HepG2 (cell line): Measurements from ENCODE around the gene TSPAN31. TPM values are rescaled to one million over a fixed set of nuclear protein-coding genes. Genes with fewer than 3 reads are reported as not detected.

ENCODE experiments used
- ISL2 ChIP-seq: sonication (generic); formaldehyde crosslinking; IDR thresholded peaks from 2 replicates; pipeline ENCODE4 v1.5.0; 2020; ENCODE audit warnings: missing genetic modification reagents
- MBNL3 ChIP-seq: fragments of 250-450 bp; sonication (Bioruptor Pico); conservative IDR thresholded peaks from 2 replicates; pipeline ENCODE4 v1.8.0; 2022; ENCODE audit warnings: mild to moderate bottlenecking, inconsistent platforms
- TFAP4 ChIP-seq: sonication (generic); IDR thresholded peaks from 2 replicates; pipeline ENCODE4 v1.6.1; 2016; ENCODE audit warnings: low read depth, borderline replicate concordance
- ZBED4 ChIP-seq: sonication (generic); formaldehyde crosslinking; IDR thresholded peaks from 2 replicates; pipeline ENCODE4 v1.4.0; 2020; ENCODE audit warnings: missing genetic modification reagents, borderline replicate concordance
- ZSCAN20 ChIP-seq: sonication (generic); formaldehyde crosslinking; IDR thresholded peaks from 2 replicates; pipeline ENCODE4 v1.4.0; 2020; ENCODE audit warnings: missing genetic modification reagents, mild to moderate bottlenecking, borderline replicate concordance
- polyA plus RNA-seq, 8 experiments: library from polyadenylated mRNA; depleted of rRNA in 3 of 8; stranded (reverse) in 7 of 8; unstranded in 1 of 8; fragments of >200 nt; fragmentation: Illumina TruSeq in 4 of 8; extraction: Trizol in 4 of 8; gene quantifications; 2 replicates each; pipeline versions ENCODE4 v1.2.1 to v1.2.3, GENCODE V29; 2011 to 2016; ENCODE audit warnings: low read depth in 4 of 8, missing spikeins in 1 of 8, mixed read lengths in 1 of 8; ENCODE audit not compliant: insufficient read depth in 1 of 8
- total RNA-seq, 5 experiments: library from RNA; depleted of rRNA; stranded (reverse); fragments of >200 nt; fragmentation: Illumina TruSeq; extraction: Trizol; gene quantifications; 2 replicates each; pipeline ENCODE4 v1.2.3, GENCODE V29; 2016; ENCODE audit warnings: low read depth in 1 of 5

Gene TSPAN31
- total and polyA plus RNA-seq, 2 of the 13 experiments (the other 11 are each of a cell fraction or from before 2014, with no cell fraction given) = 10.4 to 24.6 TPM

GRCh38 chr12:57718641-57719528, 26.0 kb upstream of the TSPAN31 start (continued):
- TF ChIP-seq ZBED4 (no peak), ISL2 (CRISPR knock-in tag) (no peak), TFAP4 (no peak), ZSCAN20 (CRISPR knock-in tag) (no peak), MBNL3 (CRISPR knock-in tag) (no peak)
